ENCODE measurements around the gene NFATC2IP.
"Not testable (repeated sequence)": the region's sequence is repeated elsewhere in the genome, so short reads cannot be mapped to it uniquely, and the experiment has no call there.

NFATC2IP gene

GRCh38 chr16:28926284-28926683 lies 24.5 kb upstream of the NFATC2IP start:
- not testable (repeated sequence) for FAIRE-seq

GRCh38 chr16:28927815-28928214 lies 22.9 kb upstream of the NFATC2IP start:
- FAIRE-seq: no peak

DNA sequence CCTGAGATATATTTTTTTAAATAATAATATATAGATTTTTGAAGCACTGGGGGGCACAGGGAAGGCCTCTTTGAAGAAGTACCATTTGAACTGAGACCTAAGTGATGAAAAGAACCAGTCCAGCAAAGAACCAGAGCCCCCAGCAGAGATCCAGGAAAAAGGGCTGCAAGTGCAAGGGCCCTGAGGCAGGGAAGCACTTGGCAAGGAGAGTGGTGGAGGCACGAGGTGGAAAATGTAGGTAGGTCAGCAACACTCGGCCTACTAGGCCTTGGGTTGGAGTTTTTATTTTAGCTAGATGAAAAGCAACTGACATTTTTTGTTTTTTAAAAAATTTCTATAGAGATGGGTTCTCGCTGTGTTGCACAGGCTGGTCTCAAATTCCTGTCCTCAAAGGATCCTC lies 20.5 kb upstream of the NFATC2IP start:
- no peak for FAIRE-seq

DNA sequence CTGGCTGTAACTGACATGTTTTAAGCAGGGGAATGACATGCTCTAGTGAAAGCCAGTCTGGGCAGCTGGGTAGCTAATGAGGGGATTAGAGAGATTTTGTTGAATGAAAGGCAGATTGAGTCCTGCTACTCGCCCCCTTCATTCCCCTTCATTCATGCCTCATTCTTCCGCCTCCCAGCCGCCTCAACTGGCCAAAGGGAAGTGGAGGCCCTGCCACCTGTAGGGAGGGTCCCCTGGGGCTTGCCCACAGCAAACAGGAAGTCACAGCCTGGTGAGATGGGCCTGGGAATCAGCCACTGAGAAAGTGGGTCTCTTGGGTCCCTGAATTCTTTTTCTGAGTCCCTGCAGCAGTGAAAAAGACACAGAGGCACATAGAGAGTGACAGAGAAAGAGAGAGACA lies 20.1 kb upstream of the NFATC2IP start:
- FAIRE-seq: no peak

DNA sequence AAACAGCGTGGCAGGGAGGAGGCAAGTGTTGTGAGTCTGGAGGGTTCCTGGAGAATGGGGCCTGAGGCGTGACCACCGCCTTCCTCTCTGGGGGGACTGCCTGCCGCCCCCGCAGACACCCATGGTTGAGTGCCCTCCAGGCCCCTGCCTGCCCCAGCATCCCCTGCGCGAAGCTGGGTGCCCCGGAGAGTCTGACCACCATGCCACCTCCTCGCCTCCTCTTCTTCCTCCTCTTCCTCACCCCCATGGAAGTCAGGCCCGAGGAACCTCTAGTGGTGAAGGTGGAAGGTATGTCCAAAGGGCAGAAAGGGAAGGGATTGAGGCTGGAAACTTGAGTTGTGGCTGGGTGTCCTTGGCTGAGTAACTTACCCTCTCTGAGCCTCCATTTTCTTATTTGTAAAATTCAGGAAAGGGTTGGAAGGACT lies 18.9 kb upstream of the NFATC2IP start, which contains the start of gene CD19:
Gene CD19 (plus strand): TSS at position 171 of the 425 bp plus-strand sequence. CDS start 30 bp downstream, at position 201.
- FAIRE-seq: no peak

DNA sequence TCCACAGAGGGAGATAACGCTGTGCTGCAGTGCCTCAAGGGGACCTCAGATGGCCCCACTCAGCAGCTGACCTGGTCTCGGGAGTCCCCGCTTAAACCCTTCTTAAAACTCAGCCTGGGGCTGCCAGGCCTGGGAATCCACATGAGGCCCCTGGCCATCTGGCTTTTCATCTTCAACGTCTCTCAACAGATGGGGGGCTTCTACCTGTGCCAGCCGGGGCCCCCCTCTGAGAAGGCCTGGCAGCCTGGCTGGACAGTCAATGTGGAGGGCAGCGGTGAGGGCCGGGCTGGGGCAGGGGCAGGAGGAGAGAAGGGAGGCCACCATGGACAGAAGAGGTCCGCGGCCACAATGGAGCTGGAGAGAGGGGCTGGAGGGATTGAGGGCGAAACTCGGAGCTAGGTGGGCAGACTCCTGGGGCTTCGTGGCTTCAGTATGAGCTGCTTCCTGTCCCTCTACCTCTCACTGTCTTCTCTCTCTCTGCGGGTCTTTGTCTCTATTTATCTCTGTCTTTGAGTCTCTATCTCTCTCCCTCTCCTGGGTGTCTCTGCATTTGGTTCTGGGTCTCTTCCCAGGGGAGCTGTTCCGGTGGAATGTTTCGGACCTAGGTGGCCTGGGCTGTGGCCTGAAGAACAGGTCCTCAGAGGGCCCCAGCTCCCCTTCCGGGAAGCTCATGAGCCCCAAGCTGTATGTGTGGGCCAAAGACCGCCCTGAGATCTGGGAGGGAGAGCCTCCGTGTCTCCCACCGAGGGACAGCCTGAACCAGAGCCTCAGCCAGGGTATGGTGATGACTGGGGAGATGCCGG lies 18.2 kb upstream of the NFATC2IP start:
- no peak for FAIRE-seq

GRCh38 chr16:28933171-28933570 lies 17.6 kb upstream of the NFATC2IP start:
- no peak for FAIRE-seq

DNA sequence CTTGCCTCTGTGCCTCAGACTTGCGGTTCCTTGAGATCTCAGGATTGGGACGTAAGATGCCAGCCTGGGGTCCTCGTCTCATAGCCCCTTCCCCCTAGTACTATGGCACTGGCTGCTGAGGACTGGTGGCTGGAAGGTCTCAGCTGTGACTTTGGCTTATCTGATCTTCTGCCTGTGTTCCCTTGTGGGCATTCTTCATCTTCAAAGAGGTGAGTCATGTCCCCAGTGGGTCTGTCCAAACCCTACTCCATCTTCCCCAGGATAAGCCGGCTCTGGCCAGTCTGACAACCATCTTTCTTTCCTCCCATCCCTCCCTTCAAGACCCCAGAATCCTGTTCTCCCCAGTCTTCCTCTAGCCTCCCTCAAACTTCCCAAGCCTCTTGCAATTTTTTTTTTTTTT lies 15.4 kb upstream of the NFATC2IP start:
- FAIRE-seq: no peak

DNA sequence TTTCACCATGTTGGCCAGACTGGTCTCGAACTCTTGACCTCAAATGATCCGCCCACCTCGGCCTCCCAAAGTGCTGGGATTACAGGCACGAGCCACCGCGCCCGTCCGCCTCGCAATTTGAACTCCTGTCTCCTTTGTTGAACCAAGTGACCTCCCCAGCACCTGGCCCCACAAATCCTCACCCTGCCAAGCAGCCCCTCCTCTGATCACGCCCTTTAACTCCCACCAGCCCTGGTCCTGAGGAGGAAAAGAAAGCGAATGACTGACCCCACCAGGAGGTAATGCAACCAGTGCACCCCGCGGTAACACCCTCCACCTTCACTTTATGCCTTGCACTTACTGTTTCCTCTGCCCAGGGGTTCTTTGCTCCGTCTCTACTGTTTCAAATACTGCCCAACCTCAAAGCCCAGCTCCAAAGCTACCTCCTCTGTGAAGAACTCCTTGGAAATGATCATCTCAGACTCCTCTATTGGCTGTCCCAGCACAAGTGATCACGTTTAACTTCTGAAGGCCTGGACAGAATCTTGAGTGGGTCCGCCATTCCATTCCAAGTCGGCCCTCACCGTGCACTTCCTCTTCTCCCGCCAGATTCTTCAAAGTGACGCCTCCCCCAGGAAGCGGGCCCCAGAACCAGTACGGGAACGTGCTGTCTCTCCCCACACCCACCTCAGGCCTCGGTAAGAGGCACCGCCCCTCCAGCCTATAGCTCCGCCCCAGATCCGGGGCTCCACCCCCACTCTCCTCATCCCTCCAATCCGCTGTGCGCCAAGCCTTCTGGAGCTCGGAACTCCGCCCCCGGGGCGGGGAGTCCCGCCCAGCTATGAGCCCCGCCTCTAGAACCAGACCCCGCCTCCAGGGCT lies 14.6 kb upstream of the NFATC2IP start:
- FAIRE-seq: no peak

DNA sequence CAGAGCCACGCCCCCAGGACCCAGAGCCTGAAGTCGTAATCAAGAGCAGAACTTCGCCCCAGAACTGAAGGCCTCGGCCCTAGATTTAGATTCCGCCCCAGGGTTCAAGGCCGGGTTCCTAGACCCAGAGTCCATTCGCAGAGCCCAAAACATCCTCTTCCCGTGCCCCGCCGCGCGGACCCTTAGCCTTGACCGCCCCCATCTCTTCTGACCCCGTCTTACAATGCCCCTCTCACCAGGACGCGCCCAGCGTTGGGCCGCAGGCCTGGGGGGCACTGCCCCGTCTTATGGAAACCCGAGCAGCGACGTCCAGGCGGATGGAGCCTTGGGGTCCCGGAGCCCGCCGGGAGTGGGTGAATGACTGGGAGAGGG lies 14.0 kb upstream of the NFATC2IP start:
- no peak for FAIRE-seq

DNA sequence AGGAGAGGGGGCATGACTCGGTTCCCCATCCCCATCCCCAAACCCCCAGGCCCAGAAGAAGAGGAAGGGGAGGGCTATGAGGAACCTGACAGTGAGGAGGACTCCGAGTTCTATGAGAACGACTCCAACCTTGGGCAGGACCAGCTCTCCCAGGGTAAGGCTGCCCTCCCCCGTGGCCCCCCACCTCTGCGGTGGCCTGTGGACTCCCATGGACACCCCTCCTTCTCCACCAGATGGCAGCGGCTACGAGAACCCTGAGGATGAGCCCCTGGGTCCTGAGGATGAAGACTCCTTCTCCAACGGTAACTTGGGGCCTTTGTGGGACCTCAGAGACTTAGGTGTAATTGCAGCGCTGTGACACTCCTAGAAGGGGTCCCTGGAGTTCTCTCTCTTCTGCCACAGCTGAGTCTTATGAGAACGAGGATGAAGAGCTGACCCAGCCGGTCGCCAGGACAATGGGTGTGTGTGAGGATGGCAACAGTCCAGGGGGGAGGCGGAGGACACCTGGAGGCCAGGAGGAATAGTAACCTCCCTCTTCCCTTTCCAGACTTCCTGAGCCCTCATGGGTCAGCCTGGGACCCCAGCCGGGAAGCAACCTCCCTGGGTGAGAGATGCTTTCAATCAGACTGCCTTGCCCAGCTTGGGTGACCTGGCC lies 13.4 kb upstream of the NFATC2IP start:
- FAIRE-seq: no peak

- no peak for FAIRE-seq
Observed at GRCh38 chr16:28938721-28939120, 12.0 kb upstream of the NFATC2IP start.

DNA sequence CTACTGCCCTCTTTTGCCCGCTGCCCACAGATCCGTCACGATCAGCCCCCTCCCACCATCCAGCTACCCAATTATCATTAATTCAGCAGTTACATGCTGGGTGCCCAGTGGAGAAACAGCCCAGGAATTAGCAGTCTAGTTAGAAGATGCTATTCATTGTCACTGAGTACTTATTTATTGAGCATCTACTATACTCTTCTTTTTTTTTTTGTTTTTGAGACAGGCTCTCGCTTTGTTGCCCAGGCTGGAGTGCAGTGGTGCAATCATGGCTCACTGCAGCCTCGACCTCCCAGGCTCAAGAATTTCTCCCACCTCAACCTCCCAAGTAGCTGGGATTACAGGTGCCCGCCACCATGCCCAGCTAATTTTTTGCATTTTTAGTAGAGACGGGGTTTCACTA lies 10.9 kb upstream of the NFATC2IP start:
- FAIRE-seq: not testable (repeated sequence)

GRCh38 chr16:28943281-28943680 lies 7.5 kb upstream of the NFATC2IP start:
- FAIRE-seq: no peak

GRCh38 chr16:28946681-28947080 lies 4.1 kb upstream of the NFATC2IP start:
- no peak for FAIRE-seq

GRCh38 chr16:28951410-28951943 lies 740 bp downstream of the NFATC2IP start:
- FAIRE-seq: no peak

DNA sequence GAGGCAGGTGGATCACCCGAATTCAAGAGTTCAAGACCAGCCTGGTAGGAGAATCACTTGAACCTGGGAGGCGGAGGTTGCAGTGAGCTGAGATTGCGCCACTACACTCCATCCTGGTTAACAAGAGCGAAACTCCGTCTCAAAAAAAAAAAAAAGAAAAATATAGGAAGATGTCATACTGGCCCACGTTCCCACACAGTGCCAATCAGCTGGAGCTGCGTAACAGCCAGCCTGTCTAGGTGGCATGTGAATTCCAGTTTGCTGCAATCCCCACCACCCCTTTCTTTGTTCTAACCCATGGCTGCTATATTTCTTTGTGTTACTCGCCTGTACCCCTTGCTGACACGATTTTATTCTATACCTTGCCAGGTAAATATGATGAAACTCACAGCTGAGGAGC lies 7.5 kb downstream of the NFATC2IP start:
- FAIRE-seq: no peak

DNA sequence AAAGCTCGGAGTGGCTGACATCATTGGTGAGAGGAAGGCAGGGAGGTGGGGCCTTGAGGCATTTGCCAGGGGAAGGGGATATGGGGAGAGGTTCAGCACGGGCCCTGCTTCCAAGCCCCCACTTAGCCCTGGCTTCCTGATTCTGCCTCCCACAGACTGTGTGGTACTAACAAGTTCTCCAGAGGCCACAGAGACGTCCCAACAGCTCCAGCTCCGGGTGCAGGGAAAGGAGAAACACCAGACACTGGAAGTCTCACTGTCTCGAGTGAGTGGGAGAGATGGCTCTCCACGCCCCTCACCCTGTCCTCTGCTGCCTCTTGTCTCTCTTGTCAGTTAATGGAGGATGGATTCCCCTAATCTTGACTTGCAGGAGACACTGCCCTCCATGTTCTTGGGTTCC lies 8.1 kb downstream of the NFATC2IP start:
- no peak for FAIRE-seq

GRCh38 chr16:28964072-28964471 lies 13.3 kb downstream of the NFATC2IP start:
- FAIRE-seq: no peak

GRCh38 chr16:28964496-28964895 lies 13.8 kb downstream of the NFATC2IP start:
- no peak for FAIRE-seq

- FAIRE-seq: no peak
Observed at GRCh38 chr16:28967156-28967555, 16.4 kb downstream of the NFATC2IP start.

DNA sequence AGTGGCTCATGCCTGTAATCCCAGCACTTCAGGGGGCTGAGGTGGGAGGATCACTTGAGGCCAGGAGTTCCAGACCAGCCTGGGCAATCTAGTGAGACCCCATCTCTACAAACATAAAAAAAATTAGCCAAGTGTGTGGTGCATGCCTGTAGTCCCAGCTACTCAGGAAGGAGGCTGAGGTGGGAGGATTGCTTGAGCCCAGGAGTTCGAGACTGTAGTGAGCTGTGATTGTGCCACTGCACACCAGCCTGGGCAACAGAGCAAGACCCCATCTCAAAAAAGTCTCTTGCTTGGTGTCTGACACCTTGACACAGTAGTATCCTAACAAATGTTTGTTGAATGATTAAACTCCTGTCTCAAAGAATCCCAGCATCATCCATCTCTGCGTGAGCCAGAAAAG lies 19.0 kb downstream of the NFATC2IP start:
- FAIRE-seq: not testable (repeated sequence)

DNA sequence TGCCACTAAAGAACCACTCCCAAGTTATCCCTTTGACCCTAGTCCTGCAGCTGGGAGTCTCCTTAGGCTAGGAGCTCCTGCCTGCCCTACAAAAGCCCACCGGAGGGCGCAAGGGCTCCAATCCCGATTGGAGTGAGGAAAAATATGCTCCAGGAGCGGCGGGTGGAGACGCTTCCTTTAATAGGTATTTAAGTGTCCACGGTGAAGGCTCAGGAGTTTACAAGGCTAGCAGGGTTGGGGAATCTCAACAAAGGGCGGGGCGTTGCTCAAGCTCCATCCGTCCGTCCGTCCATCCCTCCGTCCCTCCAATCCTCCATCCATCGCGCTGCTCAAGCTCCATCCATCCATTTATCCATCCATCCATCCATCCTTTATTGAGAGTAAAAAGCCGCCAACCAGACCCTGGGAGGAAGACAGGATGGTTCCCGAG lies 23.3 kb downstream of the NFATC2IP start:
- FAIRE-seq: no peak
